Natural killer cell (primary cell): Measurements from ENCODE around the gene SCOC. TPM values are rescaled to one million over a fixed set of nuclear protein-coding genes. Genes with fewer than 3 reads are reported as not detected.

Experiments
- ATAC-seq, 3 donors: fragments of 150-1000 bp in 2 of 3; fragments of 200-7000 bp in 1 of 3; cut with Tn5 transposase; 1 replicate in 1 of 3; 2 replicates in 2 of 3; pipeline ENCODE4 v1.10.0; 2021; ENCODE audit warnings: mild to moderate bottlenecking in 2 of 3, moderate library complexity in 2 of 3
- DNase-seq, 2 donors: peaks; one replicate each; pipeline versions ENCODE4 v3.0.0 to v3.0.0-alpha.2; 2013 to 2021; ENCODE audit warnings: mixed read lengths in 1 of 2
- H3K27ac ChIP-seq: one replicate; pipeline ENCODE4 v1.5.1; 2013; ENCODE audit warnings: mild to moderate bottlenecking, low read length
- H3K27me3 ChIP-seq: one replicate; pipeline ENCODE4 v1.6.1; 2013; ENCODE audit warnings: low read length; ENCODE audit not compliant: control insufficient read depth, insufficient read depth
- H3K36me3 ChIP-seq: one replicate; pipeline ENCODE4 v1.6.1; 2013; ENCODE audit warnings: low read length; ENCODE audit not compliant: control insufficient read depth, insufficient read depth
- H3K4me1 ChIP-seq: one replicate; pipeline ENCODE4 v1.6.1; 2013; ENCODE audit warnings: low read length; ENCODE audit not compliant: control insufficient read depth, insufficient read depth
- H3K4me3 ChIP-seq: one replicate; pipeline ENCODE4 v1.5.1; 2013; ENCODE audit warnings: low read length
- H3K9me3 ChIP-seq: one replicate; pipeline ENCODE4 v1.6.1; 2013; ENCODE audit warnings: low read length; ENCODE audit not compliant: control insufficient read depth, insufficient read depth
- H3K27ac Mint-ChIP-seq, 2 donors: one replicate each; pipeline ENCODE4 v1.8.0; 2022; ENCODE audit warnings: mild to moderate bottlenecking in 2 of 2, mixed read lengths in 2 of 2, moderate library complexity in 1 of 2
- H3K27me3 Mint-ChIP-seq, 2 donors: one replicate each; pipeline ENCODE4 v1.8.0; 2022; ENCODE audit warnings: low read depth in 2 of 2, mixed read lengths in 2 of 2
- H3K36me3 Mint-ChIP-seq: one replicate; pipeline ENCODE4 v1.8.0; 2022; ENCODE audit warnings: mixed read lengths
- H3K4me1 Mint-ChIP-seq, 2 donors: one replicate each; pipeline ENCODE4 v1.8.0; 2022; ENCODE audit warnings: mixed read lengths in 2 of 2
- H3K4me3 Mint-ChIP-seq: one replicate; pipeline ENCODE4 v1.8.0; 2022; ENCODE audit warnings: mild to moderate bottlenecking, moderate library complexity, mixed read lengths
- H3K9me3 Mint-ChIP-seq, 2 donors: one replicate each; pipeline ENCODE4 v1.8.0; 2022; ENCODE audit warnings: mixed read lengths in 2 of 2
- WGBS: methylation state at CpG from one replicate; pipeline ENCODE4 v1.1.7; 2013; ENCODE audit warnings: missing lambda C conversion rate; ENCODE audit not compliant: insufficient coverage; 5-methylcytosine and 5-hydroxymethylcytosine counted together
- intact Hi-C: fragments of 100-400 bp; cut with micrococcal nuclease; formaldehyde crosslinking; loops from one replicate; pipeline ENCODE4 v1.14.2; 2022
- total RNA-seq, 4 donors: library from RNA; stranded (reverse); fragments of 120-200 nt in 1 of 4; gene quantifications; one replicate each; pipeline versions ENCODE4 v1.2.3 to v1.2.4, GENCODE V29; 2013 to 2022
- TF ChIP-seq, protein P1 (sequence below): fragments of 200-600 bp; IDR thresholded peaks from one replicate; pipeline ENCODE4 v1.8.0; 2022; ENCODE audit warnings: antibody characterized with exemption

SCOC gene
- 10 to 100 TPM in 1 of 3 donors, 1 to 10 TPM in 2; 8.6 to 10.3 (median 9.4) TPM for total RNA-seq
- 26.1 TPM for total RNA-seq (2013)

DNA sequence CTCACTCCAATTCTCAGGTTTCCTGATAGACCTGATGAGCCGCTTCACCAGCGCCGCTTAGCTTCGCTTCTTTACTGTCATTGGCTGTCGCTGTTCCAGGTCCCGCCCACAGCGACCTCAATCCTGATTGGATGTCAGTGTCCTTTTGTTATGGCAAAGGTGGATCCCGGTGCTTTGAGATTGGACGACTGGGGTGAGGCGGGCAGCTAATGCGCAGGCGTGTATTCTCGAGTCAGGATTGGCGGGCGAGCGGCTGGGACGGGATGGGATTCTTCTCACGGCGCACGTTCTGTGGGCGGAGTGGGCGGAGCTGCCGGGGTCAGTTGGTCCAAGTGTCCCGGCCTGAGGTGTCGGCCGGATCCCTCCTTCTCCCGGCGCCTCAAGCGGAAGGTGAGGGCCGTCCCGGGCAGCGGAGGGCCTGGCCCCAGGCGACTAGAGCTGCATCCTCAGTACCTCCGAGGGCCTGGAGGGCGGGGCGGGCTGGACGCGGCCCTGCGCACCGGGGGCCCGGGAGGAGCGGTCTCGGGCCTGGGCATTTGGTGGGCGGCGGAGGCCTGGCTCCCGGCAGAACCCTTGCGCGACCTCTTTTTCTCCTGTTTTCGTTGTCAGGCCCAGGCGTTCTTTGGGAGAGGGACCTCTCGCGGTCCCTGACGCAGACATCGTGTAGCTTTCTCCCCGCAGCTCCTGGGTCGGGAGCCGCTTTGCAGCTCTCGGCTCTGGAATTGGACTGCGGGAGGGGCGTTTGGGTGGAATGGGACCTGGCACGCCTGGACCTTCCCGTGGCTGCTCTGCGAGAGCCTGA lies at the start of gene SCOC:
SCOC (plus strand) TSS at position 319 of the 802 bp plus-strand sequence. CDS start 5,525 bp downstream, outside the sequence.
- no peaks in the 10 kb centered on the region for H3K36me3 ChIP-seq
- H3K9me3 Mint-ChIP-seq = no peaks in the 10 kb centered on the region
- H3K4me3 ChIP-seq = peak within 1 kb of the TSS; percentile 76
- intact Hi-C loops = loop anchor here (1.0 to 5.0 kb wide), 4 partner anchors 151 to 1071 kb away; partner anchors contain the start of genes ELMOD2, MAML3, NAA15 and NDUFC1
- under 1% methylated on average over 63 of the region's 63 CpGs for whole genome bisulfite sequencing
- DNase-seq (peak; percentile 92 to 98), ATAC-seq (peak; percentile 93 to 98 (median 94))
- peaks cover 7% of the 10 kb centered on the region for H3K4me1 ChIP-seq
- peak within 1 kb of the TSS; percentile 83 for H3K4me3 Mint-ChIP-seq
- no peaks in the 10 kb centered on the region for H3K27me3 Mint-ChIP-seq
- no peaks in the 10 kb centered on the region for H3K9me3 ChIP-seq
- peaks cover 29 to 36% of the 10 kb centered on the region in 2 donors for H3K4me1 Mint-ChIP-seq
- peak within 1 kb of the TSS; percentile 75 for H3K27ac ChIP-seq
- H3K36me3 Mint-ChIP-seq = no peaks in the 10 kb centered on the region
- no peak within 1 kb of the TSS for H3K27ac Mint-ChIP-seq
- H3K27me3 ChIP-seq = no peaks in the 10 kb centered on the region
- TF ChIP-seq, protein P1, sequence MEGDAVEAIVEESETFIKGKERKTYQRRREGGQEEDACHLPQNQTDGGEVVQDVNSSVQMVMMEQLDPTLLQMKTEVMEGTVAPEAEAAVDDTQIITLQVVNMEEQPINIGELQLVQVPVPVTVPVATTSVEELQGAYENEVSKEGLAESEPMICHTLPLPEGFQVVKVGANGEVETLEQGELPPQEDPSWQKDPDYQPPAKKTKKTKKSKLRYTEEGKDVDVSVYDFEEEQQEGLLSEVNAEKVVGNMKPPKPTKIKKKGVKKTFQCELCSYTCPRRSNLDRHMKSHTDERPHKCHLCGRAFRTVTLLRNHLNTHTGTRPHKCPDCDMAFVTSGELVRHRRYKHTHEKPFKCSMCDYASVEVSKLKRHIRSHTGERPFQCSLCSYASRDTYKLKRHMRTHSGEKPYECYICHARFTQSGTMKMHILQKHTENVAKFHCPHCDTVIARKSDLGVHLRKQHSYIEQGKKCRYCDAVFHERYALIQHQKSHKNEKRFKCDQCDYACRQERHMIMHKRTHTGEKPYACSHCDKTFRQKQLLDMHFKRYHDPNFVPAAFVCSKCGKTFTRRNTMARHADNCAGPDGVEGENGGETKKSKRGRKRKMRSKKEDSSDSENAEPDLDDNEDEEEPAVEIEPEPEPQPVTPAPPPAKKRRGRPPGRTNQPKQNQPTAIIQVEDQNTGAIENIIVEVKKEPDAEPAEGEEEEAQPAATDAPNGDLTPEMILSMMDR = peak; percentile 3

DNA sequence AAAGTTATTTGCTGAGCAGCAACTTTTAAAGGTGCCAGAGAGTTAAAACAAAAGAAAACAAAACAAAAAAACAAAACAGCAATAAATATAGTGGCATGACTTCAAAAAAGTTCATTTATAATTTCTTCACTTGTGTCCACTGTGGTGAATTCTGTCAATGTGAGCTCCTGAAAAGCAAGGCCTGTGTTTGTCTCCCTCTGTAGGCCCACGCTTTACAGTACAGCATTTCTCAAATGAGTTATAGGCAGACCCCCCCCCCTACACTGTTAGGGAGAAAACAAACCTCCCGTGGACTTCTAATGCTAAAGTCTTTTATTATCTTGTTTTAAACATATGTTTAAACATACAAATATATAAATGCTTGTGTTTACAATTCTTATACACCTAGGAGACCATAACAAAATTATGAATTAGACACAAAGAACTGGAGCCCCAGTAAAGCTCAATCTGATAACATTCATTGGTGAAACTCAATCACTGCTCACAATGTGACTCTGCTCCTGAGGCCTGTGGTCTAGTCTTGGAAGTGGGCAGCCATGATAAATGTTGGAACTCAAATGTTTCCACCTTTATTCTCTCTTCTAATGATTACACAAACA lies 47.0 kb upstream of the SCOC start:
- H3K4me3 ChIP-seq = no peak overlapping the region
- intact Hi-C loops = no loop called here
- H3K36me3 Mint-ChIP-seq = no peaks in the 10 kb centered on the region

DNA sequence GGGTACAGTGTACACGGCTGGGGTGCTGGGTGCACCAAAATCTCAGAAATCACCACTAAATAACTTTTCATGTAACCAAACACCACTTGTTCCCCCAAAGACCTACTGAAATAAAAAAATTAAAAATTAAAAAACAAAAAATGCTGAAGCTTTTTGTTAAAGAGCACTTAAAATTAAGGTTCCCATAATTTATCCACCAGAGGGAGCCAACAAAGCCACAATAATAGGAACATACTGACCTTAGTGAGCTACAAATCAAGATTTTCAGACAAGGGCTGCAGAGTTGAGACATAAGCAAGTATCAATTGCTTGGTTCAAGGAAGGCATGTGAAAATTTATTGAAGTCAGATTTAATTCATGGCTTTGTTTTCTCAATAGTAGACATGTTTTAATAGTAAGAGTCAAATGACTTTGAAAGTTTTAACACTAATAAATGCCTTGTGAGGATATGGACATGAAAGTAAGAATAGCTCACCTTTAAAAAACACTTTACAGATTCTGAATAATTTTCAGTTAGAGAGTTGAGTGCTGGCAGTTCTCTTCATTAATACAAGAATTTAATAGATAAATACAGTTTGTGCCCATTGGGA lies 43.0 kb upstream of the SCOC start:
- intact Hi-C loops = no loop called here
- 100% methylated on average over 1 of the region's 1 CpG for WGBS
- peak in 1 of 2 donors; percentile 18 for DNase-seq
- TF ChIP-seq, protein P1 = no peak
- no peaks in the 10 kb centered on the region for H3K4me1 ChIP-seq
- H3K27me3 ChIP-seq = no peaks in the 10 kb centered on the region
- H3K27ac Mint-ChIP-seq = no peak overlapping the region
- H3K27me3 Mint-ChIP-seq = peaks cover 6 to 18% of the 10 kb centered on the region in 2 donors
- no peak for ATAC-seq
- peaks cover 0 to 5% of the 10 kb centered on the region in 2 donors for H3K4me1 Mint-ChIP-seq
- H3K9me3 Mint-ChIP-seq = no peaks in the 10 kb centered on the region
- H3K36me3 Mint-ChIP-seq = no peaks in the 10 kb centered on the region
- H3K36me3 ChIP-seq = no peaks in the 10 kb centered on the region
- no peak overlapping the region for H3K4me3 ChIP-seq
- no peak overlapping the region for H3K27ac ChIP-seq
- H3K4me3 Mint-ChIP-seq = no peak overlapping the region
- no peaks in the 10 kb centered on the region for H3K9me3 ChIP-seq

More for the DNA sequence above, 47.0 kb upstream of the SCOC start:
- H3K27me3 ChIP-seq = no peaks in the 10 kb centered on the region
- DNase-seq (peak in 1 of 2 donors; percentile 27), ATAC-seq (no peak)
- no peaks in the 10 kb centered on the region for H3K36me3 ChIP-seq
- peaks cover 0 to 5% of the 10 kb centered on the region in 2 donors for H3K4me1 Mint-ChIP-seq
- H3K9me3 Mint-ChIP-seq = no peaks in the 10 kb centered on the region
- H3K4me3 Mint-ChIP-seq = no peak overlapping the region
- 83% methylated on average over 1 of the region's 2 CpGs for WGBS
- peaks cover 6 to 27% of the 10 kb centered on the region in 2 donors for H3K27me3 Mint-ChIP-seq
- H3K4me1 ChIP-seq = no peaks in the 10 kb centered on the region
- no peak overlapping the region for H3K27ac ChIP-seq
- H3K9me3 ChIP-seq = no peaks in the 10 kb centered on the region
- TF ChIP-seq, protein P1 = no peak
- H3K27ac Mint-ChIP-seq = no peak overlapping the region
